Cerebellar cortex (tissue), 1 donor: ENCODE measurements around the gene NME7.
"Not testable (repeated sequence)": the region's sequence is repeated elsewhere in the genome, so short reads cannot be mapped to it uniquely, and the experiment has no call there.

Experiments
- DNase-seq: peaks from one replicate; pipeline ENCODE4 v3.0.0-alpha.2; 2015; ENCODE audit warnings: low spot score

NME7 gene

DNA sequence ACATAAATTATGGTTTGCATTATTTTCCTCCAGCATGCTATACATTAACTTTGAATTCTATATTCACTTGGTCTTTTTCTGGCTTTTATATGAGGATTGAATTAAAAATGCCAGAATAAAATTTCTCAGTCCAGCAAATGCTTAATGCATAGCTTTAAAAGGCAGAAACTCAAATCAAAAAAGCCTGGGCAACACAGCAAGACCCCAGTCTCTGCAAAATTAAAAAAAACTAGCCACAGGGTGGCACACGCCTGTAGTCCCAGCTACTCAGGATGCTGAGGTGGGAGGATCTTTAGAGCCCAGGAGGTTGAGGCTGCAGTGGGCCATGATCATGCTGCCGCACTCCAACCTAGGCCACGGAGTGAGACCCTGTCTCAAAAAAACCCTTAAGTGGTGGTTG is 241.3 kb downstream of the NME7 start:
- no peak for DNase-seq

DNA sequence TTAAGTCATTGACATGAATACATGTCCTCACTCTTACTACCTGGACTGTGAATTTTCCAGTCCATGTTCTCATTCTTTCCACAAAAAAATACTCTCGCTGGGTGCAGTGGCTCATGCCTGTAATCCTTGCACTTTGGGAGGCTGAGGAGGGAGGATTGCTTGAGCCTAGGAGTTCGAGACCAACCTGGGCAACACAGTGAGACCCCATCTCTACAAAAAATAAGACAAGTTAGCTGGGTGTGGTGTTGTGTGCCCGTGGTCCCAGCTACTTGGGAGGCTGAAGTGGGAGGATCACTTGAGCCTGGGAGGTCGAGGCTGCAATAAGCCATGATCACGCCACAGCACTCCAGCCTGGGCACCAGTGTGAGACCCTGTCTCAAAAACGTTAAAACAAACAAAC is 242.0 kb downstream of the NME7 start:
- not testable (repeated sequence) for DNase-seq

DNA sequence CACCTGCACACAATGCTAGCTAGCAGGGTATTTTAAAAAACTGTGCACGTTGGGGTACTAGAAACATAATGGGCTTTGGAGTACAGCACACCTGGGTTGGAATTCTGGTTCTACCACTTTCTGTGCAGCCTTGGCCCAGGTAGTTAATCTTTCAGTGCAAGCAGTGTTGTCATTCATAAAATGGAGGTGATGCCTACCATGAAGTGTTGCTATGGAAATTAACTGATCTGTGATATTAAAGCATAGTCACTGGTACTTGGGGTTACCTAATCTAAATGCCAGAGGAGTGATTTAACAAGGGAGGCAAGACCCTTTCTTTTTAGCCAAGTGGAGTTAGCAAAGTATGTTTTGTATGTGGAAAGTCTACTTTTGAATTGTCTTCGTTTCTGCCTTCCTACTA is 243.1 kb downstream of the NME7 start:
- DNase-seq = no peak

DNA sequence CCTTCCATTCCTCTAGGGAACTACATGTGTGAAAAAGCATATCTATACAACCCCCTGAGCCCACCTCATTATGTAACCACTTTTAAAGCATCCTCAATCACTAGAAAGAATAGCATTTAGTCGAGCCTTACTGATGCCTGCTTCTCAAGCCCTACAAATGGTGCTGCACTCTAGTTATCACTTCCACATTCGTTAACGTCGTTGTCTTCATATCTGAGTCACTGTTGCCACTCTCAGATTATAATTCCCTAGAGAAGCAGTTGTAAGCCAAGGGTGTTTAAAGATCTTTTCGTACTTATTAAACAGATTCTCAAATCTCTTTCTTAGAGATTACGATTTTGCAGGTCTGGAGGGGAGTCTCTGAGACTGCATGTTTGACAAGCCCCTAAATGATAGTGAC is 244.6 kb downstream of the NME7 start:
- DNase-seq = no peak

DNA sequence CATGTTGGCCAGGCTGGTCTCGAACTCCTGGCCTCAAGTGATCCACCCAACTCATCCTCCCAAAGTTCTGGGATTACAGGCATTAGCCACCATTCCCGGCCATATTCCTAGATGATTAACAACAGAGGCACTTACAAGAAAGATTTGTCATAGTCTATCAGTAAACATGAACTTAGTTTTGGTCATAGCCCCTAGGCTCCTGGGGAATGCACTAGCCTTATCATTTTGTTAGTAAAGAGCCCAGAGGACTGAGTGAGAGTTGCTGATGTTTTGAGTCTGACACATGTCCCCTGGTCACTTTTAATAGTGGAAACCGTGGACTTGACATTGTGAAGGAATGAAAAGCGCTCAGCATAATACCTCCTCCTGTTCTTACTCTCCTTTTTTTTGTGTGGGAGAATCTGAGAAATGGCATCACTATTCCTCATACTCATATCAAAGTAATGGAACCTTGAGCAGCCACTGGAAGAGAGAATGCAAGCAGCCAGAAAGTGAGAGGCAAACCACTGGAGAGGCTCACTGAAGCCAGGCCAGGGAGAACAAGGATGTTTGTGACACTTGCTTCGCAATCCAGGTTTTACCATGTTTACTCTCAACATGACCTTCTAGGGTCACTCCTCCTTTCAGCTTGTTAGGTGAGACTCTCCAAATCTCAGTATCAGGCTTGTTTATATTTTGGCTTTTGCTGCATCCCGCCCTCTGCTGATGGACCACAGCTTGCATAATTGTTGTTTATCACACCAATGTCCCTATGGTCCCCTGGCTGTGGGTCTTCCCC is 246.3 kb downstream of the NME7 start:
- DNase-seq = no peak

DNA sequence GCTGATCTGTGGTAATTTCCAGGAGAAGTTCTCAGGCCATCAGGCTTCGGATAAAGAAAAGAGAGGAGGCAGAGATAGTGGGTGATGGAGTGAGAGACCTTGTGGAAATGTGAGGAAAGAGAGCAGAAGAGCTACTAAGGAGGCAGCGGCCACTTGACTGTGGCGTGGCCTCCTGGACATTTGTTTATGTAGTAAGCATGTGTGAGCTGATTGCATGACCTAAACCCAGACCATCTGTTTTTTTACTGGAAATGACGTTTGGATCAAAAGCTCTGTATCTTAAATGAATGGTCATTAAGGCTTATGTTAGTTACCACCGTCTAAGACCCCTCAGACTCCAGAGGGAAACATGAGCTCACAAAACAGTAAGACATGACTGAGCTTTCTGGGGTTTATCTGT is 247.5 kb downstream of the NME7 start:
- DNase-seq = no peak

DNA sequence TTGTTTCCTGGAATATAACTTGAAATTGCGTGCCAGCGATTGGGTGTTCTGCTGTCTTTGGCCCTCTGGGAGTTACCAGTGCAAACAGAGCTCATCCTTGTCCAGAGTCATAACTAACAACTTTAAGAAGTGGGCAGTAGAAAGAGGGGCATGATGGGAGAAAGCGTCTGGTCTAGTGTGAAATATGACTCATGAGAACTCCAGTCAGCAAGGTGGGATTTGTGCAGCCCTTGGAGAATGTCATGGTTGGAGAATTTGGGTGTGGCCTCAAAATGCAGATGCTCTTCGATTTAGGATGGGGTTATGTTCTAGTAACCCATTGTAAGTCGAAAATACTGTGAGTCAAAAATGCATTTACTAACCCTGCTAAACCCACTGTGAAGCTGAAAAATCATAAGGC is 248.2 kb downstream of the NME7 start:
- DNase-seq = no peak

DNA sequence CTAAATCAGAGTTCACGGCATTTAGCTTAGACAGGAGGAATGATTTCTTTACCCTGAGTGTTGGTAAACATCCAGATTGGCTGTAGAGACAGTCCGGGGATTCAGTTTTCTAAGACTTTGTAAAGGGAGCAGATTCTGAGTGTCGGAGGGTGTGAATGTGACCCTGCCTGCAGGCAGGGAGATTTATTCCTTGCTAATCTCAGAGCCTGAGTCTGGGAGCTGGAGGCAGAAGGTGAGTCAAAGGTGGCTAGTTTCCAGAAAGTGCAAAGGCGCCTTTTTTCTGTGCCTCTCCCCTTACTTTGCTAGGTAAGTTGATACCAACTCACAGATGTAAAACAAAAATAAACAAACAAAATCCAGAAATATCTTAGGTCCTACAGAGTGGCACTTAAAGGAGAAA is 249.4 kb downstream of the NME7 start:
- DNase-seq = no peak

DNA sequence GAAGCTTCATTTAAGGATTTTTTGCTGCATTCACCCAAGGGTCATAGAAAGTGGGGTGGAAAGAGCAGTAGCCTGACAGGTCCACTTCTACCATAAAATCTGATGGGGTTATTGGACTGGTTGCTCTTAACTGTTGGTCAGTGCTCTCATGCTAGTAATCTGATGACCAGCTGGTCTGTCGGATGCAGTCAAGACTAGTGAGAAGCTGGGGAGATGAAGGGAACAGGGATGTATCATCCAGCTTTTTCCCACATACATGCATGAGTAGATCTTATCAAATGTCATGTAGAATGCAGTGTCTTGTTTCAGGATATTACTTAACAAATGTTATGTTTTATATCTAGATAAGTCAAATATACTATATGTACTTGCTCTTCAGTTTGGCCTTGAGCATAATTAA is 250.0 kb downstream of the NME7 start:
- no peak for DNase-seq

DNA sequence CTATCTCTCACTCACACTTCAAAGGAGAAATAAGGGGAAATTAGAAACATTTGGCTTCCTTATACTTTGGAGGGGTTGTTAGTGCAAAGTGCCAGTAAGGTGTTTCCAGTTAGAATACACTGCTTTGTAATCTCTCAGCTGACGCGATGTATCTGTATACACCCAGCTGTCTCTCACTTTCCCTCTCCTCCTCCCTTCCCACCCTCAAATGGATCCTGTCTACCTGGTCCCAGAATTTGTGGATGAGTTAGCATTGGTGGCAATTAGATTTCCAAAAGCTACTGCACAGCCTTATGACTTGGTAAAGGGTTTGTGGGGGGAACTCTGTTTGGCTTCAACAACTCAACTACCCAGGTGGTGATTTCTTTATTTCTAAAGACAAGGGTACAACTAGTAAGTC is 250.6 kb downstream of the NME7 start:
- no peak for DNase-seq

DNA sequence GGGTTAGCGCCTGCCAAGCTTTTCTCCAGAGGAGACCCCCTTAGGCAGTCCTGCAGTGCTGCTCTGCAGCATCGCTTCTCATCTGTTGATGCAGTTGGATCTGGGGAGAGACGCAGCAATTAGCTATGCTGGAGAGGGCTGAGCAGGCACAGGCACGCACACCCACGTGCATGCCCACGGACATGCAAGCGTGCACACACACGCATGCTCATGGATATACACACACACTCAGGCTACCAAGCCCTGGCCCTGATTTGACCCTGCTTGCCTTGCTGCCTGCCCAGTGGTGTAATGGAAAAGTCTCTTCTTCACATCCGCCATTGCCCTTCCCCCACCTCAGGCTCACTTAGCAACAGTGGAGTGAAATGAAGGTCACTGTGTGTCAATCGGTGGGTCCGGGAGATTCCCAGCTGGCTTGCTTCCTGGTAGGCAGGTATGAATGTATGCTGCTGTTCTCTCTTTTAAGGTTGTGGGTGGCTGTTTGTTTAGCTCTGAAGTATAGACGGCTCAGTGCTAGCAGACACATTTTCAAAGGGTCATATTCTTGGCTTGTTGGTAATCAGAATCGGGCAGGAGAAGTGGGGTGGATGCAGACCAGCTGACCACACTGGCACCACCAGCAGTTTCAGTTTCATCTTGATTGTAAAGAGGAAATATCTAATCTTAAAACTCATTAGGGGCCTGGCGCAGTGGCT is 251.6 kb downstream of the NME7 start:
- no peak for DNase-seq

DNA sequence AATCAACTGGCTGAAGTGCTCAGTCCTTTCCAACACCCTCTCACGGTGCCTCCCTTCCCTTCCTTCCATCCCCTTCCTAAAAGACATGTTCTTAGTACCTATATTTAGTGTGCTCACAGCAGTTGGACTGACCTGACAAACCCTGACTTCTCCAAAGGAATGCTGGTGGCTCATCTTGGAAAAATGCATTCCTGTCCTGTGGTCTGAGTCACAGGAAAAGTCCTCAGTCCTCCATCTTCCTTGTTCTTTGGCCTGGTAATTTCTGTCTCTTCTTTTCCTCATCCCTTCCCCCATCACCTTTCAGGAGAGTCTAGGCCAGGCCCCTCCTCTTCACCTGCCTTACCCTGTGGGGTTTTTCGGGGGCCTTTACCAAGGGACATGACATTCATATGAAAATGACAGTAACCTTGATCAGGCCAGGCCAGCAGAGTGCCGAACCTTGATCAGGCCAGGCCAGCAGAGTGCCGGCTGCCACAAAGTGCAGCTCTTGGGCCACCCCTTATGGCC is 253.9 kb downstream of the NME7 start:
- DNase-seq = no peak

DNA sequence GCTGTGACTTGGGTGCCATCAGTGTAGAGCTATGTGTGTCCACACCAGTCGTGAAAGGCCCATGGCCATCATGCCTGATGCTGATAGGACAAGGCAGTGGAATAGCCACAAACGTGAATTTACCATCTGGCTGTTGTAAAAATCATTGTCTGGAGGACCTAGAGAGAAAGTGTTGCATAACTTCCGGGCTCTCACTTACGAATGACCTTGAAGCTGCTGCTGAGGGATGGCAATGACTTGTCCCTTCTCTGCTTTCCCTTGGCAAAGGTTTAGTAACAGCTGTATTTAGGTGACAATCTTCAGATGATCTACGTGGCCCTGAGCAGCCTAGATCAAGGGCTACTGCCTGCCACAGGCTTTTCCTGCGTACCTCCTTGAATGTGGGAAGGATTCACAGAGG is 255.4 kb downstream of the NME7 start:
- no peak for DNase-seq

DNA sequence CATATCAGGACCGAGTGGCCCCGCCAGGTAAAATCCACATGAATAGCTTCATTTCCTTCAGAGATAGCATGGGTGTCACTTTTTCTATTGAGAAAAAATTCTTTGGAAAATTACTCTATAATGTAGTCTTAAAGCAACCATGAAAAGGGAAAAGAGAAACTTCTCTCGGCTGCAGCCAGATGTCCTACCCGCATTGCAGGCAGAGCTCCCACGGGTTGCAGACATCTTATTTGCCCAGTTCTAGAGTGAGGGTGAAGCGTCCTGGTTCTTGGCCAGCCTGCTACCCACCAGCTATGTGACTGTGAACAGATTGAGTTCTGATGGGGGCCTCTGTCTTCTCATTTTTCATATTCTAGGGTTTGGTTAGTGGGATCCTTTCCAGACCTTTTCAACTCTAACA is 256.1 kb downstream of the NME7 start:
- no peak for DNase-seq

DNA sequence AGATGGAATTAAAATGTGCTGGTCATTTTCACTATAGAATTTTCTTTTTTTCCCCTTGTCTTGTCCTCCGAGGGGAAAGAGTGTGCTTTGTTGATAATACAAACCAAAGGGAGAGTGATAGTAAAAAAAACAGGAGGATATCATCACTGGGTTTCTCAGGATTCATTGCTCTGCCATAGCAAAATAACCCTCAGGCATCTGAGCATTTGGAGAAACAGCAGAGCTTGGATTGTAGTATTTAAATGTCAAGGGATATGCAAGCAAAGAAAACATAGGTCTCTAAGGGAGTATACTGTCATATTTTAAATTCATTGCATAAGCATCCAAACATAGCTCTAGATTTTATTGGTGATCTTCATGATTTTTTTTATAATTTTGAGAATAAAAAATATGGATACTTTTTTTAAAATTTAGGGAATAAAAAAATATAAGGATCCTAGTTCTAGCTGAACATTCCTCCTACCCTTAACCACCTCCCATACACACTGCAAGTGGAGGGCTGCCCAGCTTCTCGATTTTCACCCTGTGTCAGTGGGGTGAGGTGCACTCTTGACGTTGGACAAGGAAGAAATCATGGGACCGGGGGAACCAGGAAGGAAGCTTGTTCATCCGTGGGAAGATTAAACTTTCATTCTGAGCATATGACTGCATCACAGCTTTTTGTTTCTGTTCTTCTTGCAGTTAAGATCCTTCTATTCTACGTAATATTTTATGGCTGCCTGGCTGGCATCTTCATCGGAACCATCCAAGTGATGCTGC is 256.7 kb downstream of the NME7 start:
- DNase-seq = no peak

DNA sequence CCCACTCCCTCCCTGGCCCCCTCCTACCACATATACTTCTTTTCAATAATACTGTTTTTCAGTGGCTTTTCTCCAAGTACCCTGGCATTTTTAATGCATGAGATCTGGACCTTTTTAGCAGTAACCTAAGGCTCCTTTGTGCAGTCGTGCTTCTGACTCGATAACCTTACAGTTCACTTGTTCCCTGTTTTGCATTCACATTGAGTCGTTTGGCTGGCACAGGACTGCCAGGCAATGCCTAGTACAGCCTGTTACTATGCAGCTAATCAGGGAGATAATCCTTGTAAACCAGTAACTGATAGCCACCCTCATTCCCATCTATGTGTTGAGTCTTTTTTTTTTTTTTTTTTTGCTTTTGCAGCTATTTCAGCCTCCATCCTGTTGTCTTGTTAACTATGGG is 257.4 kb downstream of the NME7 start:
- DNase-seq = peak; percentile 42

DNA sequence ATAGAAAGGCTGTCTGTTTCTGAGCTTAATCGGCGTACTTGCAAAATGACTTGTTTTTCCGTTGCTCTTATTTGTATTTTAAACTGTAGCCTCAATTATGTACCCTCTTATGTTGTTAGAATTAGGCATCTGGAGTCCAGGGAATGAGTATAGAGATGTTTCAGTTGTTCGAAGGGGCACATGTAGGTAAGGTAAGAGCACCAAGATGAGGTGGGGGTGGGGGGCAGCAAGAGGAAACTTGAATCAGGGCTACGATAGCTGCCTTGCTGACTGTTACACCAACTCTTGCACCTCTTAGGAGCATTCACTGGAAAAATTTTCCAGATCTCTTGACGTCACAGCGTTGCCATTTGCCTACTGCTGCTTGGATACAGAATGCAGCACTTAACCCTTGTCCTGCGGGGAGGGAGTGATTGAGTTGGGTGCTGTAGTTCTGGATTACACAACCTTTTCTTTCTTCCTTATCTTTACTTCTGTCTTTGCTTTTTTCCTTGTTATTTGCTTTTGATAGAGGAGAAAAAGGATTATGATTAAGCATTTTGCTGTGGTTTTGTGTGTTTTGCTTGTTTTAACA is 257.9 kb downstream of the NME7 start:
- DNase-seq = peak; percentile 88

DNA sequence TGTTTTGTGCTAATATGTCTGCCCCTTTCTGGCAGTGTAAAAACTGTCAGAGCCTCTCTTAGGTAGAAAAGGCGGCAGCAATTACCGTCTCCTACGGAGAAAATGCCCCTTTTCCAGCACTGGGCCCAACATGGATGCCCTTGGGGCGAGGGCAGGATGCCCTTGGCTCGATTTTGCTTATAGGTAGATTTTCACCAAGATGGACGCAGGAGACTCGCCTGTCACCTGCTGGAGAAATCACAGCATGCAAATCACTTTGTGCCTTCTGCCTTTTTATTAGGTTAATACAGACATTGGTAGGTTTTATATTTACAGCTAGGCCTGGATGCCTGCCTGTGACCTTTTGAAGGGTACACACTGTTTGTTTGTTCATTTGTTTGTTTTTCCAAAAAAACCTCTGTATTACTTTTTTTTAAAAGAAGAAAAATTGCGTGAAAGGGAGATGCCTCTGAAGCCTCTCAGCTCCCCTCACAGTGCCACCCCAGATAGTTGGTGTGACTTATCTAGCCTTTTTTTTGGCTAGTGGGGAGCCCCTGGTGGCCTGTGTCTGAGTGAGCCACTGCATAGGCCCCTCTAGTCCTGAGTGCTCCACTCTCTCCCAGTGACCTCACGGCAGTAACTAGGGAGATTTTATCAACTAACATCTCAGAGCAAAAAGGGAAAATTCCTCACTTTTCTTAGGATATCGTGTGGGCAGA is 258.6 kb downstream of the NME7 start:
- DNase-seq = peak; percentile 68

DNA sequence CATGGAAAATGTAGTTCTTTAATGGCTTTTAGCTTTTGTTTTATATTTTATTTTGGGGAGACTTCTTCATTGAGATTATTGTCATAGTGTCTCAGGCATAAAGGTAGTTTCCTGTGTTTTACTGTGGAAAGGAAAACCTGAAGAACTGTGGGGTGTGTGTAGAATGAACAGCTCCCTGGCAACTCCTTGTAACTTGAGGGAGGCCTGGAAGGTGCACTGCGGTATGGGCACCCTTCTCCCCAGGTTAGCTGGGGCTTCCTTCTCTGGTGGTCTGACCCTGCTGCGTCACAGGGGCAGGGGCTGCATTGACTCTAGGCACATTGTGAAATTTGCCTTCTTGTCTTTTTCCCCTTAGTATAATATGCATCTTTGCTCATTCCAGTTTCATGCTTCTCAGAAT is 259.4 kb downstream of the NME7 start:
- peak; percentile 38 for DNase-seq

DNA sequence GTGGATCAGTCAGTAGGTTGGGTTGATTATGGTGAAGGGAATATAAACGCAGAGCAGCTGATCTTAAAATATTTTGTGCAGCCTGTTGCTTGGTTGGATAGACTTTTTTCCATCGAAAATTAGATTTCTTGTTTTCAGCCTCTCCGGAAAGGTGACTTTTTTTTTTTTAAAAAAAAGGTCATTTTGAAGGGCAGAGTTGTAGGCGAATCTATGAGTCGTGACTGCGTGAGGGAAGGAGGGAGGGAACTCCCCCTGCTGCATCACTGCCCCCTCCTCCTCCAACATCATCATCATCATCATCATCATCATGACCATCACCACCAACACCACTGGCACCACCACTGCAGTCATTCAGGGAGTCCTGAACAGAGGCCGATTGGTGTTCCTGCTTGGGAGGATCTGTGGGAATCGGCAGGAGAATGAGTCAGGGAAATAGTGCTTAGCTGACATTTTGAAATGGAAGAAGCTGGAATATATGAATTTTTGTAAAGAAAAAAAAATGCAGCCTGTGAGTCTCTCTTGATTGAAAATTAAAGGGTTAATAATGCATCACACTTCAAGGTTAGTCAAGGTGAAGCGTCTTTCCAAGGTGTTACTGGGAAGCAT is 259.9 kb downstream of the NME7 start:
- peak; percentile 40 for DNase-seq

DNA sequence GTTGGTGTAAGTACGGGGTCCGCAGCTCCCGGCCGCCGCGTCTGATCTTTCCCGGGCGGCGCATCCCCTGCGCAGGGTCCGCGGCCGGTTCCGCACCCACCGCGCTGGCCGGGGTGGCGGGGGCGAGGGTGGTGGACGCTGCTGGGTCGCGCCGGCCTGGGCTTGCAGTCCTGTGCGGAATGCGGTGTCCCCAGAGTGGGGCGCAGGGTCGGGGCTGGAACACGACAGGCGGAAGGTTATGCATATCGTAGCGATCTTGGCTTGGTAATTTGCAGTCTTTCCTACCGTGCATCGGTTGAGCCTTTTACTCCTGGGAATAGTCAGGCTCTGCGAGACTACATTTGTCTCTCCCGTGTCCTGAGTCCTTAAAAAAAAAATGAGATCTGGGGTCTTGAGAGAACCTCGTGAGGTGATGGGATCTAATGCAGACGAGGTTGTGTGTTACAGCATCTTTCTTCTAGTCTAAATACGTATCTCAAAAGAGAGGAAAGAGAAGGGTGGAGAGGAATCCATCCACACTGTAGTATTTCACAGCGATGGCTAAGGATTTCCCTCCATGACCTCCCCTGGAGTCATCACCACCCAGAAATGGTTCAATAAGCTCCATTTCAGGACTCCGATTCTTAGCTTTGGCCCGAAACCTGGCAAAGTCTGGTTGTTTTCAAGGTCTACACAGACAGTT is 260.5 kb downstream of the NME7 start:
- DNase-seq = peak; percentile 51
